ENCODE data around the gene SMARCE1. TPM values are rescaled to one million over a fixed set of nuclear protein-coding genes. Genes with fewer than 3 reads are reported as not detected.
A peak's percentile ranks its signal among the peaks of the same experiment; 100 is the strongest.

SMARCE1 gene
- polyA plus RNA-seq, 4 donors = 252 to 315 (median 279) TPM

- no peak for DNase-seq (ENCODE audit: low read depth in 4 of 4, low spot score in 3 of 4)
Observed at GRCh38 chr17:40613467-40614154, 34.0 kb downstream of the SMARCE1 start.

GRCh38 chr17:40612599-40613244 is 34.9 kb downstream of the SMARCE1 start:
- no peak for DNase-seq (ENCODE audit: low read depth in 4 of 4, low spot score in 3 of 4)

DNA sequence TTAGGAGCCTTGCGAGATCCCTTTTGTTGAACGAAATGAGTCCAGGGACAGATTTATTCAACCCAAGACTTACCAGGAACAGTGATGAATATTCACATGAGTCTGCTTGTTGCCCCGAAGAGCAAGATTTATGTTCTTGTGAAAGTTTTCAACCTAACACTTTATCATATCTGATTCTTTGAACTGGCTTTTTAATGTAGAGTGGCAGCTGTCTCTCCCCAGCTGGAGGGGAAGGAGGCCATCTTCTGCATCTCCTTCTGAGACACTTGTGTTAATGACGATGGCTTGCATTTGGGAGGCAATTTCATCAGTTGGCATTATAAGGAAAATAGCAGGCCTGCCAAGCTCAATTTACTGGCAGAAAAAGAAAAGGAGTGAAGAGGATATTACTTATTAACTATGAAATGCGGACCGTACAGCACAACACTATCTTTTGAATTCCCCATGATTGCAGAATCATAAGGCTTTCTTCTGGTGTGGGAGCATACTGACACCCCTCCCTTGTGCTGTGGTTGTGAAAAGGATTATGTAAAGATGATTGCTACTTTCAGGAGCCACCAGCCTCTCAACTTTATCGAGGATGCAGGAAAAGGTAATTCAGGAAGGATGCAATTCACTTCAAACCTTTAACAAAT is 35.7 kb downstream of the SMARCE1 start:
- no peak for DNase-seq (ENCODE audit: low read depth in 4 of 4, low spot score in 3 of 4)

GRCh38 chr17:40610359-40610758 is 37.3 kb downstream of the SMARCE1 start:
- DNase-seq (ENCODE audit: low read depth in 4 of 4, low spot score in 3 of 4) = no peak

DNA sequence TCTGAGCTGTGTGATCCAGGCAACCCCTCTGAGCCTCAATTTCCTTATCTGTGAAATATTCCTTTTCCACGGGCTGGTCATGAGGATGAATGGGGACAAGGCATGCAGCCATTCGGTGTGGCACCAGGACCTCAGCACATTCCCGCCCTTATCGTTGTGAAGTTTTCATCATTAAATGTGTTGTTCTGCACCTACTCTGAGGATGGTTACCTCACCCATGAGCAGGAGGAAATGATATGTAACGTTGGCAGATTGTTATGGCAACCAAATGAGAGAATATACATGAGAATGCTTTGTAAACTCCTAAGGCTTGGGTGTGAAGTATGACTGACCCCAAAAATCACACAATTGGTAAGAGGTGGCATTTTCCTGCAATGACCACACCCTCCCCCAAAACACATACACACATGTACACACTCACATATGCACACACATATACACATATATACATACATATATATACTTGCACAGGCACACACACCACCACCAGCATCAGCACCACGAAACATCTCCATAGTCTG is 39.5 kb downstream of the SMARCE1 start:
- no peak for DNase-seq (ENCODE audit: low read depth in 4 of 4, low spot score in 3 of 4)

- DNase-seq (ENCODE audit: low read depth in 4 of 4, low spot score in 3 of 4) = no peak
Observed at GRCh38 chr17:40607641-40608040, 40.0 kb downstream of the SMARCE1 start.

- DNase-seq (ENCODE audit: low read depth in 4 of 4, low spot score in 3 of 4) = no peak
Observed at GRCh38 chr17:40606548-40607353, 40.9 kb downstream of the SMARCE1 start.

DNA sequence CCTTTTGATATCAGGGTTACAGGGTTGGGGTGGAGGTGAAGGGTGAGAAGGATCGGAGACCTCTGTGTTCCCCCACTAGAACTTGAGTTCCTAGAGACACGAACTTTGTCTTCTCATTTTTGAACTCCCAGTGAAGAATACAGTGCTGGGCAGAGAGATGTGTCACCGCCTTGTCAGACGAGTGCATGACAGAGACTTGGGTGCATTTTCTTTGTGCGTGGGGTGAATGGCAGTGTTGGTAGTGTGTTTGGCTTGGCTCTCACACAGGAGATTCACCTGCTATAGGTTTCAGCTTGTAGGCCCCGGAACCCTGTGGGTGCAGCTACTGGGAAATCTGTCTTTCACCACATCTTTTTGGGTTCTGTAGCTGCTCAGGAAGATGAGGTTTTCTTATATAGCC is 42.3 kb downstream of the SMARCE1 start:
- DNase-seq (ENCODE audit: low read depth in 4 of 4, low spot score in 3 of 4) = no peak

DNA sequence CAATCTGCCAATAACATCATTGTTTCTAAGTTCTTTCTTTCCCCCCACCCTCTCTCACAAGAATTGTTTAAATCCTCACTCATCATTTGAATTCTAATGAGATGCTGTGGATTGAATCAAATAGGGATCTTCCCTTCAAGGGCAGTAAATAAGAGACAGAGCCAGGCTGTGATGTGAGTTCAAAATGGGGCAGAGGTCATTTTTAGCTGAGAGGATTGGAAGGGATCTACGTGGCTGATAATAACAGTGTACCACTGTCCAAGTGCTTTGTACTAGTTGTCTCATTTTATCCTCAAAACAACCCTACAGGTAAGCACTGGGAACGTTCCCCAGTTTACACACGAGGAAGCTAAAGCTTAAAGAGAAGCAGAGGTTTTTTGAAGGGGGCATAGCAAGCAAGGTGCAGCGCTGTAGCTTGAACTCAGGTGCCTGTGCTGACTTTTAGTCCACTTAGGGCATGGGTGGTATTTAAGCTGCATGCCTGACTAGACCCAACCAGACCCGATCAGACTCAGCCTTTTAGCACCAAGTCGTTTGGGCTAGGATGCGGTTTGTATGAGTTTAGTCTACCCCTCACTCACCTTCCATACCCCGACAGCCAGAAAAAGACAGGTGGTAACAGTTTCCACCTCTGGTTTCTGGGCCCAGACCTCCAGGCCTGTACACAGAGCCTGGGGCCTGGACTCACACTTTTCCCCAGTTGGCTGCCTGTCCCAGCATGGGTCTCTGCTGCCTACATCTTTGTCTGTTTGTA is 43.1 kb downstream of the SMARCE1 start:
- no peak for DNase-seq (ENCODE audit: low read depth in 4 of 4, low spot score in 3 of 4)

DNA sequence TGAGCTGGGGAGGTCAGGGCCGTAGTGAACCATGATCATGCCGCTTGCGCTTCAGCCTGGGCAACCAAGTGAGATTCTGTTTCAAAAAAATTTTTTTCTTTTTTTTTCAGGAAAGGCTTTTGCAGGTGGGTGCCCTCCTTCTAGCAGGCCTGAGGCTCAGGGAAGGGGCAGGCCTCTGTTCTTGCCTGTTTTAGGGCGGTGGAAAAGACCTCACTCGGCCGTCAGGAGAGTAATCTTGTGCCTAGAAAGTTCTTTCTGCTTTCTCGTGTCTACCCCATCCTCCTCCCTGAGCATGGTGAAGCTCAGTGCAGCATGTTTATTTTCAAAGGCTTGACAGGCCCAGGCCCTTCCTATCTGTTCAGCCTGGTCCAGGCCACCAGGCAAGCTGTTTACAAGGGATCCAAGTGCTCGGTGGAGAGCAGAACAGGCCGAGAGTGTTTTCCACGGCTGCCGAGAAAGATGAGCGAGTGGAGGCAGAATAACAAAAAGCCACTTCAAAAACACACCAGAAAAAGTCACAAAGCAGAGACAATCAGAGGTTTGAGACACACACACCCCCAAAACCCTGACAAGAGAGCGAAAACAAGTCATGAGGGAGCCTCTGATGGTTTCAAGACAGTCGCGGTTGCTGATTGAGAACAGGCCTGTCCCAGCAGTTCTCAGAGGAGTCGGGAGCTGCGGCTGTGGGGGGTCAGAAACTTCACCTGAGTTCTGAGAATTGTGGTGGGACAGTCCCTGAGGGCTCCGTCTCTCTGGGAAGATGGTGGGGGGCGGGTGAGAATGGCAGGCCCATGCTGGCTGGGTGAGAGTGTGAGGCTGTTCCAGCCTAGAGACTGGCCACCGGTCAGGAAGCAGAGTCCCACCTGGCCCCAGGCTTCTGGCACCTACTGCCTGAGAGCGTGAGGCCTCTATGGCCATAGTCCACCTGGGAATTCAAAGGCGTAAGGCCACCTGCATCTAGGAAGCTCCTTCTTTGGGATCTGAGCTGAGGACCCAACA is 44.9 kb downstream of the SMARCE1 start:
- DNase-seq (ENCODE audit: low read depth in 4 of 4, low spot score in 3 of 4) = no peak

DNA sequence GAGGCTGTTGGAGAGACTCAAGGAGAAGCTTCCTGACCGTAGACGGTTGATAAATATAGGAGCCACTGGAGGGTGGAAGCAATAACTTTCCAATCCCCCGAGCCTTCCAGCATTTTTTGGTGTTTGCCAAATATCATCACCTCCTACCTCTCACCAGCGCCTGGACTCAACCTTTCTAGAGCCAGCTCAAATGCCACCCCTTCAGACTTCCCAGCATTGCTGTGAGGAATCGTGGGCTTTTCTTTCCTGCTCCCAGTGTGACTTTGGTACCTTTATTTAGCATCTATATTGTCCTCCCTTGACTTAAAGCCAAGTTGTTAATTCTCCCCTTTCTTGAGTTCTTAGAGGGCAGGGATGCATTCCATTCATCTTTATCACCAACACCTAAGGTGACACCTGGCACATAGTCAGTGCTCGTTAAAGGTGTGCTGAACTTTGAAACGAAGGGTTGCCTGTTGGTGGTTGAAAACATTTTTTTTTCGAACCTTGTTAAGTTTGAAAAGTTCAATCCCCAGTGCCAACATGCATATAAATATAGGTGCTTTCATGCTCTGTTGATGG is 47.1 kb downstream of the SMARCE1 start:
- DNase-seq (ENCODE audit: low read depth in 4 of 4, low spot score in 3 of 4) = no peak

DNA sequence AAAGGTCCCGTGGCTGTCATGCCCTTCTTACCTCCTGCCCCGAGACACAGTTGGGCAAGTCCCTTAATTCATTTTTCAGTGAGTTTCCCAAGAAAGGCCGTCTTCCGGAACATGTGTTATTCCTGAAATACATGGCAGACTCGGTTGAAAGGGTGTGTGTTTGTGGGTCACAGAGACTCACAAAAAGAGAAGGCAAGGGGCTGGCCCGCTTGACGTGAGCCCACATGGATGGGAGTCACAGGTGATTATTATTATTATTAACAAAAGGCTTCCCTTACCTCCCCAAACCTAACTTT is 48.2 kb downstream of the SMARCE1 start:
- DNase-seq (ENCODE audit: low read depth in 4 of 4, low spot score in 3 of 4) = no peak

DNA sequence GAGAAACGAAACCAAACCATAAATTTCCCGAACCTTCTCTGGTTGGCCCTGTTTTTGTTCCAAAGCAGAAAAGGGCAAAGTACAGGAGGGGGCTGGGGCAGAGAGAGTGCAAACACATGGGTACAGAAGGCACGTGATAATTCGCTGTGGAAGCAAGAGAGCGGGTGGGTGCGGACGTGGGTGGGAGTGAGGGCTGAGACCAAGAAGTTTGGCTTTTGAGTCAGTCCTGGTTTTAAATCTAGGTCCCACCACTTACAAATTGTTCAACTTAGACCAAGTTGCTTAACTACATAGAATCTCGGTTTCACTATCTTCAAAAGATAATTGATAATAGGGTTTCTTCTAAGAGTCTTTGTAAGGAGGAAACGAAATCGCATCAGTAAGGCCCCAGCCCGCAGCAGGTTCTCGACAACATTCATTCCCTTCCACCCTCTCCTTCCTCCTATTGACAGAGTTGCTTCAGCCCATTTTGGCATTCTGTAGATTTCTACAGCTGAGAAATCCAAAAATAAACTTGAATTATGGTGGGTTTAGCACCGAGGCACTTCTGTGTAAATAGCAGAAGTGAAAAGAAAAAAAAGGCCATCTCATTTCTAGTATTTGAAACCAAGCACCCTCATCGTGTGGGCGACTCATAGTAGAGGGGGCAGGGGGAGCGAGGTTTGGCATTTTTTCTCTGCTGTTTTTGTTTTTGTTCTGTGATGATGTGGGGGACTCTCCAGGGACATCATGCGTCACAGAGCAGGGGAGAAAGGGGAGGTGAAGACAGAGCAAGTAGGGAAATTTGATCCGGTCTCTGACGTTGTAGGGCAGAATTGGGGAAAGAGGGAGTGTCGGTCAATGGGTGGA is 48.8 kb downstream of the SMARCE1 start:
- DNase-seq (ENCODE audit: low read depth in 4 of 4, low spot score in 3 of 4) = peak in 3 of 4 donors; percentile 43 to 61 (median 56)

DNA sequence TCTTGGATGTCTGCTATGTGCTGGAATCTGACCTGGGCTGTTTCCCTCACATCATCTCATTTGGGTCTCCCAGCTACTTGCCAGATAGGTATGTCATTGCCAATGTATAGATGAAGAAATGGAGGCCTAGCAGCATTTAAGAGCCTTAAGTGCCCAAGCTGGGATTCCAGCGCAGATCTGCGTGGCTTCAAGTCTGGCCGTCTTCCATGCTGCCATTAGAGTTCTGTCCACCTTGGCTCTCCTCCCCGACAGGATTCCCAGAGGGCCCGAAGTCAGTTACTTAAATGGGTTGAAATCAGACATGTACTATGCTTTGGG is 49.4 kb downstream of the SMARCE1 start:
- no peak for DNase-seq (ENCODE audit: low read depth in 4 of 4, low spot score in 3 of 4)

DNA sequence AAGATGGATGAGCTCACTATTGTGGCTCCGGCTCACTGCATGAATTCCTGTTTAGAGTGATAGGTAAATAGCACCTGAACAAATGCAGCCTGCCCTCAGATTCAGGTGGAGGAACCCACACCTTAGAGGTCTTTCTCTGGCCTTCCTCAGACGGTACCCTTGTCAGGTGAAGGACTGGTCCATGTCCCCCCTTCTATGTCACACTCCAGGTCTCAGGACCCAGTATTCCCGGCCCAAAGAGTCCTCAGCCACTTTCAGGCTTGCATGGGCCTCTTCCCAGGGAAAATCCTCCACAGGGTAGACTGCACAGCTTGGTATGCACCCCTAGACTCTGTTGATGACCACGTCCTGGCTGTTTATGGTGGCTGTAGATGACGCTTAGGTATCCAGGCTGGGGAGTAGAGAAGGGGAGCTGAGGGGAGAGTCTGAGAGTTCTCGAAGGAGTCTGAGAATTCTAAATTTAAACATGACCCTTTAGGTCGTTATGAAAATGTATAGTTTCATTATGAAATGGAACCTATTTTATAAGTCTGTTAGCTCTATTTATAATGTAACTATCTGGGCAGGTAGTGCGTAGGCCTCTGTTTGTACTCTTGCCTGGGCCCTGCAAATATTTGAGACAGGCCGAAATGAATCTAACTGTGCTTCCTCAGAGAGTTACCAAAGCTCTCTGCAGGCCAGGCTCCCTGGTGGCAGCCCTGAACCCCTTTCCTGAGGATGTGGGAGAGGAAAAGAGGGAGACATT is 49.9 kb downstream of the SMARCE1 start:
- no peak for DNase-seq (ENCODE audit: low read depth in 4 of 4, low spot score in 3 of 4)

DNA sequence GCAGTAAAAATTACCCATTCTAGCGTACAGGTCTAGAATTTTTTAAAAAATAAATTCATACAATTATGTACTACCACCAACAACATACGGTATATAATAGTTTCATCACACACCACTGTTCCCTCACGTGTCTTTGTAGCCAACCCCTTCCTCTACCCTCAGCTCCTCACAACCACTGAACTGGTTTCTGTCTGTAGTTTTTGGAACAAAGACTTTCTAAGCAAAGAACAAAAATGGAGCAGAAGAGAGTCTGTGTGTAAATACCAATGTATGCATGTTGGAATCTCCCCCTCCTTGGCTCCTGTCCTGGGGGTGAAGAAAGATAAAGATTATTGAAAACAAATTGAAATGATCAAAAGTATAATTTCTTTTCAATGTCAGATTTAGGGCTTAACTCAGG is 50.5 kb downstream of the SMARCE1 start:
- no peak for DNase-seq (ENCODE audit: low read depth in 4 of 4, low spot score in 3 of 4)

DNA sequence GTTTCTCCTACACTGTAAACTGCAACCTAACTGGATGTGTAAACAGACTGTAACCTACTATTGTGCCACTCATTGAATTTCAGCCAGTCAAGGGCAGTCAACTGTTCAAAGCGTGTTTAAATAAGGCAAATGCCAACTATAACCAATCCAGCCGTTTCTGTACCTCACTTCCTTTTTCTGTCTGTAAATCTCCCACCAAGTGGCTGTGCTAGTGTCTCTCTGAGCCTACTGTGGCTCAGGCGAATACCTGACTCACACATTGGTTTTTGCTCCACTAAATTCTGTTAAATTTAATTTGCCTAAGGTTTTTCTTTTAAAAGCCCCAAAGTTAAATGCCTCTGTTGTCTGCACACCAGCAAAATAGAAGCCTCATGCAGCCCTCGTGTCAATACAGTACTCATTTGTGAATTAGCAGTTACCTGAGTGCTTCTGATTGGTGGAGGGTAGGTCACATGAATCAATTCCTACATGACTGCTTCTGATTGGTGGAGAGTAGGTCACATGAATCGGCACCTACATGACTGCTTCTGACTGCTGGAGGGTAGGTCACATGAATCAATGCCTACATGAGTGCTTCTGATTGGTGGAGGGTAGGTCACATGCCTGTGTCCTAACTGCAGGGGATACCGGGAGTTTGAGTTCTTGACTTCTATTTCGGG is 51.2 kb downstream of the SMARCE1 start:
- DNase-seq (ENCODE audit: low read depth in 4 of 4, low spot score in 3 of 4) = no peak

Measured in right renal pelvis (tissue), 4 donors.